KMS-11 (cell line): ENCODE results near the gene WDTC1.

Source experiments
- H2AFZ ChIP-seq: fragments of 200-600 bp; sonication (generic); 2 replicates; pipeline ENCODE4 v1.6.1; 2016; ENCODE audit warnings: antibody characterized with exemption, mixed run types, low read depth
- H3K27ac ChIP-seq: fragments of 200-600 bp; sonication (generic); 2 replicates; pipeline ENCODE4 v1.6.1; 2016; ENCODE audit warnings: mild to moderate bottlenecking, mixed run types
- H3K27me3 ChIP-seq: fragments of 200-600 bp; sonication (generic); 2 replicates; pipeline ENCODE4 v1.6.1; 2017; ENCODE audit warnings: mild to moderate bottlenecking, low read depth, mixed run types, moderate library complexity; ENCODE audit not compliant: insufficient read depth
- H3K36me3 ChIP-seq: fragments of 200-600 bp; sonication (generic); 2 replicates; pipeline ENCODE4 v1.6.1; 2017; ENCODE audit warnings: mild to moderate bottlenecking, mixed run types; ENCODE audit not compliant: insufficient read depth
- H3K4me1 ChIP-seq: fragments of 200-600 bp; sonication (generic); 2 replicates; pipeline ENCODE4 v1.6.1; 2016; ENCODE audit warnings: mild to moderate bottlenecking, low read depth, mixed run types; ENCODE audit not compliant: poor library complexity, severe bottlenecking
- H3K4me2 ChIP-seq: fragments of 200-600 bp; sonication (generic); 2 replicates; pipeline ENCODE4 v1.7.0; 2016; ENCODE audit warnings: mild to moderate bottlenecking, mixed run types
- H3K4me3 ChIP-seq: fragments of 200-600 bp; sonication (generic); IDR thresholded peaks from 2 replicates; pipeline ENCODE4 v1.6.1; 2017; ENCODE audit warnings: low read depth, low read length, mixed read lengths; ENCODE audit not compliant: insufficient read depth
- H3K79me2 ChIP-seq: fragments of 200-600 bp; sonication (generic); 2 replicates; pipeline ENCODE4 v1.6.1; 2016; ENCODE audit warnings: low read depth, mixed run types; ENCODE audit not compliant: insufficient read depth
- H3K9ac ChIP-seq: fragments of 200-600 bp; sonication (generic); 2 replicates; pipeline ENCODE4 v1.6.1; 2016; ENCODE audit warnings: mild to moderate bottlenecking, mixed run types
- H4K20me1 ChIP-seq: fragments of 200-600 bp; sonication (generic); 2 replicates; pipeline ENCODE4 v1.6.1; 2016; ENCODE audit warnings: mild to moderate bottlenecking, mixed run types; ENCODE audit not compliant: insufficient read depth
- CTCF ChIP-seq: fragments of 200-600 bp; sonication (generic); conservative IDR thresholded peaks from 2 replicates; pipeline ENCODE4 v1.6.1; 2017; ENCODE audit warnings: low read depth, mild to moderate bottlenecking, antibody characterized with exemption, low read length, moderate library complexity, mixed read lengths

The WDTC1 gene

DNA sequence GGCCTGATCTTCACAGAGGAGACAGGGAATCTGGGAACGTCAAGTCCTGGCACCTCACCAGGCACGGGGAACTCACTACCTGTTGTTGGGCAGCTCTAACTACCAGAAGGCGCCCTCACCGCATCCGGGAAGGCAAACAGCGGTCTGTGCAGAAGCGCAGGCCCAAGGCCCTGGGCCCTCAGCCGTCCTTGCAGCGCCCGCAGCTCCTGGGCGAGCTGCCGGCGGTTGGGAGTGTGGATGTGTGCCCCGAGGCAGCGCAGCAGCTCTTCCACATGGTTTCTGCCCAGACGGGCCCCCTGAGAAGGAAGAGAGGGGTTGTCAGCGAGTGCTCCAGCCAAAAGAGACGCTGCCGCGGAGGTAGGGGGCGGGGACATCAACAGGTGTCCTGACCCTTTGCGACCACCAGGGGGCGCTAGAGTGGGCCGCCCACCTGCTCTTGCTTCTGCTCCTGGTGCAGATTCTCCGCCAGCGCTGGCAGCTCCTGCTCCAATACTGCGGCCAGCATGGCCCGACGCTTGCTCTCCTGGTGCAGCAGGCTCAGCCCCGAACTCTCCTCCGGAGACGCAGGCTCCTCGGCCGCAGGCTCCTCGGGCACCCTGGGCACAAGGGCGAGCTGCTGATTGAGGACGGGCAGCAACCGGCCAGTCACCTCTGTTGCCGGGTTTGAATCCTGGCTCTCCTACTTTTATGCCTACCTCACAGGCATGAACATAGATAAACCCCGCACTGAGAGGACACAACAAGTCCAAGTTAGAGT is 123.0 kb downstream of the WDTC1 start:
- H3K27me3 ChIP-seq: no peaks in the 10 kb centered on the region
- H3K36me3 ChIP-seq: no peaks in the 10 kb centered on the region
- H3K4me3 ChIP-seq: no peak overlapping the region
- H2AFZ ChIP-seq: peak overlapping the region; percentile 79
- no peak overlapping the region for H3K27ac ChIP-seq
- H4K20me1 ChIP-seq: no peaks in the 10 kb centered on the region
- no peaks in the 10 kb centered on the region for H3K79me2 ChIP-seq
- TF ChIP-seq CTCF: peak; percentile 85
- H3K9ac ChIP-seq: no peak overlapping the region
- peaks cover 7% of the 10 kb centered on the region for H3K4me1 ChIP-seq
- H3K4me2 ChIP-seq: peak overlapping the region; percentile 79
